Measurements from ENCODE around the gene TECPR2. TPM values are rescaled to one million over a fixed set of nuclear protein-coding genes. Genes with fewer than 3 reads are reported as not detected.
"Not testable (repeated sequence)": the region's sequence is repeated elsewhere in the genome, so short reads cannot be mapped to it uniquely, and the experiment has no call there.

The TECPR2 gene
- total RNA-seq, 1 donor from 2014 or later = 21.4 TPM

- DNase-seq (no peak), ATAC-seq (peak; percentile 59)
- no peak overlapping the region for H3K27ac ChIP-seq
- peaks cover 8% of the 10 kb centered on the region for H3K4me1 ChIP-seq
- intact Hi-C loops (cut with DNase I) = no loop called here
- peaks cover 22% of the 10 kb centered on the region for H3K27me3 ChIP-seq
- H3K36me3 ChIP-seq = no peaks in the 10 kb centered on the region
- no peak for TF ChIP-seq CTCF (IDR thresholded peaks at IDR 0.05)
- H3K9me3 ChIP-seq = no peaks in the 10 kb centered on the region
- H3K4me3 ChIP-seq = peak overlapping the region; percentile 23
Measured at GRCh38 chr14:102544747-102545460, 182.2 kb downstream of the TECPR2 start.

DNA sequence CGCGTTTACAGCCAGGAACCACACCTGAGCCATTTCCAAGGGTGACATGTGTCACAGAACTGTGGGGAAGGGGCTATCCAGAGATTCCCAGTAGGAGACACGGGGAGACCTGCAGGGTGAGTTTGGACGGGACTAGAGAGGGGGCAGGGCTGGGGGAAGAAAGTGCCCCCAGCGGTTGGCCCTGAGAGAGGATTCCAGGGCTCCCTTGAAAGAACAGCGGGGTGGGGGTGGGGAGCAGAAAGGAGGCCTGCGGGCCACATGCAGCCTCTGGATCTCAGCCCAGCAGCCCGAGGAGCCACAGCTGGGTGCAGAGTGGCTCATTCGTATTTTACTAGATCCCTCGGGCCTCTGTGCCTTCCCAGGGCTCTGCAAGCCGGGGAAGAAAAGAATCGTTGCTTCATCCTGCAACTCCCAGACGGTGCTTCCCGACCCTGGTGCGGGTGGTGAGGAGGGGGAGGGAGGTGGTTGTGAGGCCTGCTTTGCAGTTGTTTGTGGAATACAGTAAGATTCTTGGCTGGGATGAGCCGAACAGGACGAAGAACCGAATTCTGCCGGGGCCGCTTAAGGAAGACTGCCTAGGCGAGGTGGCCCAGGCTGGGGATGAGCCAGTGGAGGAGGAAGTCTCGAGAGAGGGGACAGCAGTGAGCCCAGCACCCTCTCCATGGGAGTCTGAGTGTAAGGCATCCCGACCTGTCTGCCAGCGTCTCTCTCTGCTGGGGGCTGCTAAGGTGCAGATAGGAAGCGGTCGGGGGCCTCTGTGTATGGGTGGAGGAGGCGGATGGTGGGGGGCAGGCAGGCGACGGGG is 182.9 kb downstream of the TECPR2 start:
- ATAC-seq = no peak
- Histone ChIP-seq H3K27ac (no peak overlapping the region), H3K36me3 (no peaks in the 10 kb centered on the region), H3K4me1 (peaks cover 2% of the 10 kb centered on the region), H3K27me3 (peaks cover 22% of the 10 kb centered on the region), H3K4me3 (no peak overlapping the region), H3K9me3 (no peaks in the 10 kb centered on the region)
- DNase-seq = no peak
- intact Hi-C loops (cut with DNase I) = no loop called here
- TF ChIP-seq CTCF (IDR thresholded peaks at IDR 0.05) = no peak

- DNase-seq (no peak), ATAC-seq (no peak)
- Histone ChIP-seq H3K9me3 (no peaks in the 10 kb centered on the region), H3K27ac (no peak overlapping the region), H3K4me3 (no peak overlapping the region), H3K4me1 (peaks cover 2% of the 10 kb centered on the region), H3K36me3 (no peaks in the 10 kb centered on the region), H3K27me3 (peaks cover 22% of the 10 kb centered on the region)
- intact Hi-C loops (cut with DNase I) = no loop called here
- TF ChIP-seq CTCF (IDR thresholded peaks at IDR 0.05) = no peak
Measured at GRCh38 chr14:102548616-102549240, 186.0 kb downstream of the TECPR2 start.

GRCh38 chr14:102550927-102551401 is 188.2 kb downstream of the TECPR2 start:
- H3K36me3 ChIP-seq; DNase-seq; H3K9me3 ChIP-seq; H3K4me3 ChIP-seq; H3K27ac ChIP-seq; ATAC-seq; intact Hi-C loops (cut with DNase I); H3K27me3 ChIP-seq; H3K4me1 ChIP-seq: not testable (repeated sequence)

Small RNA genes within 50 kb of the gene (microRNA-seq; reads per million reads assigned to microRNA genes)
- not detected for gene MIR4309 (ENCODE audit: borderline microRNAs expressed)

Other genes starting within 250 kb of the TECPR2 start
- gene WDR20, start 223.0 kb upstream of the TECPR2 start, total RNA-seq = 25.2 TPM
- 6.3 TPM for gene MOK, start 57.8 kb upstream of the TECPR2 start, total RNA-seq
- gene ZNF839, start 43.2 kb upstream of the TECPR2 start, total RNA-seq = 10.1 TPM
- 34.4 TPM for gene CINP, start 51 bp upstream of the TECPR2 start, total RNA-seq
- 22.4 TPM for gene ANKRD9, start 146.8 kb downstream of the TECPR2 start, total RNA-seq
- 43.6 TPM for gene RCOR1, start 229.7 kb downstream of the TECPR2 start, total RNA-seq

Measured in upper lobe of right lung (tissue), 1 donor.